K562 (cell line): Measurements from ENCODE around the gene RABGAP1L. TPM values are rescaled to one million over a fixed set of nuclear protein-coding genes. Genes with fewer than 3 reads are reported as not detected.

Source experiments
- CLOCK ChIP-seq: fragments of 250-450 bp; sonication (Bioruptor Pico); IDR thresholded peaks from 2 replicates; pipeline ENCODE4 v1.4.0; 2020; ENCODE audit warnings: mild to moderate bottlenecking, moderate library complexity, borderline replicate concordance
- E2F8 ChIP-seq: fragments of 450-650 bp; IDR thresholded peaks from 2 replicates; pipeline ENCODE4 v1.7.1; 2018; ENCODE audit warnings: mild to moderate bottlenecking, low read depth; ENCODE audit not compliant: partially characterized antibody
- E4F1 ChIP-seq: fragments of 250-450 bp; sonication (Bioruptor Pico); IDR thresholded peaks from 2 replicates; pipeline ENCODE4 v1.5.0; 2021; ENCODE audit warnings: mild to moderate bottlenecking, borderline replicate concordance
- FOXP4 ChIP-seq: sonication (generic); formaldehyde crosslinking; IDR thresholded peaks from 2 replicates; pipeline ENCODE4 v1.8.0; 2022; ENCODE audit warnings: mild to moderate bottlenecking, missing genetic modification reagents, borderline replicate concordance
- HDAC6 ChIP-seq: IDR thresholded peaks from 2 replicates; pipeline ENCODE4 v1.6.1; 2012; ENCODE audit warnings: low read depth, mild to moderate bottlenecking, control low read depth, inconsistent platforms, low read length, moderate library complexity
- KDM1A ChIP-seq, 2 experiments: fragments of 450-650 bp; IDR thresholded peaks; 2 replicates each; pipeline ENCODE4 v1.6.1; 2016; ENCODE audit warnings: mild to moderate bottlenecking in 2 of 2
- L3MBTL2 ChIP-seq: fragments of 450-650 bp; IDR thresholded peaks from 2 replicates; pipeline ENCODE4 v1.6.1; 2016; ENCODE audit warnings: mild to moderate bottlenecking, moderate library complexity
- MECOM ChIP-seq: fragments of 250-450 bp; sonication (Bioruptor Pico); IDR thresholded peaks from 2 replicates; pipeline ENCODE4 v1.8.0; 2022; ENCODE audit warnings: inconsistent platforms
- MEIS2 ChIP-seq: fragments of 450-650 bp; IDR thresholded peaks from 2 replicates; pipeline ENCODE4 v1.6.1; 2014; ENCODE audit warnings: mild to moderate bottlenecking; ENCODE audit not compliant: partially characterized antibody
- MXI1 ChIP-seq: IDR thresholded peaks from 2 replicates; pipeline ENCODE4 v1.6.1; 2011; ENCODE audit warnings: low read depth, mild to moderate bottlenecking, improper control_type of control experiment, low read length
- MYC ChIP-seq, 2 experiments: fragments of 250-450 bp in 1 of 2; sonication (Bioruptor Pico) in 1 of 2; IDR thresholded peaks; 2 replicates each; pipeline versions ENCODE4 v1.5.1 to v1.6.1; 2012 to 2021; ENCODE audit warnings: low read depth in 2 of 2, borderline replicate concordance in 1 of 2, improper control_type of control experiment in 1 of 2, low read length in 1 of 2, mild to moderate bottlenecking in 1 of 2, moderate library complexity in 1 of 2
- NCOA1 ChIP-seq: fragments of 450-650 bp; IDR thresholded peaks from 2 replicates; pipeline ENCODE4 v1.6.1; 2016; ENCODE audit warnings: low read depth
- SAFB ChIP-seq: fragments of 200-400 bp; formaldehyde crosslinking; IDR thresholded peaks from 2 replicates; pipeline ENCODE4 v1.6.1; 2017; ENCODE audit warnings: low read depth, low read length, borderline replicate concordance
- SMARCA4 ChIP-seq: fragments of 450-650 bp; IDR thresholded peaks from 2 replicates; pipeline ENCODE4 v1.6.1; 2016
- SREBF2 ChIP-seq: sonication (generic); formaldehyde crosslinking; IDR thresholded peaks from 2 replicates; pipeline ENCODE4 v1.4.0; 2020; ENCODE audit warnings: mild to moderate bottlenecking, missing genetic modification reagents
- SRSF7 ChIP-seq: fragments of 200-400 bp; formaldehyde crosslinking; optimal IDR thresholded peaks from 2 replicates; pipeline ENCODE3; 2017; ENCODE audit warnings: mild to moderate bottlenecking, low read depth, low read length
- SUPT5H ChIP-seq: fragments of 450-650 bp; IDR thresholded peaks from 2 replicates; pipeline ENCODE4 v1.6.1; 2016
- TAL1 ChIP-seq: fragments of 450-650 bp; IDR thresholded peaks from 2 replicates; pipeline ENCODE4 v1.6.1; 2016; ENCODE audit warnings: mild to moderate bottlenecking
- ZBTB8A ChIP-seq: fragments of 450-650 bp; IDR thresholded peaks from 2 replicates; pipeline ENCODE4 v1.6.1; 2018; ENCODE audit warnings: mild to moderate bottlenecking, moderate library complexity; ENCODE audit not compliant: partially characterized antibody
- ZEB2 ChIP-seq: fragments of 450-650 bp; IDR thresholded peaks from 2 replicates; pipeline ENCODE4 v1.6.1; 2016
- polyA plus RNA-seq, 8 experiments: library from polyadenylated mRNA; depleted of rRNA in 4 of 8; stranded (reverse) in 5 of 8; unstranded in 3 of 8; fragments of >200 nt; fragmentation: Nextera tagmentation in 2 of 8; fragmentation: Illumina TruSeq in 1 of 8; extraction: Ambion mirVana in 2 of 8; extraction: Trizol in 1 of 8; gene quantifications; 2 replicates each; pipeline versions ENCODE4 v1.2.1 to v1.2.3, GENCODE V29; 2011 to 2014; ENCODE audit warnings: inconsistent platforms in 1 of 8, missing spikeins in 1 of 8
- total RNA-seq, 7 experiments: library from RNA; depleted of rRNA in 6 of 7; stranded (reverse); fragments of >200 nt in 6 of 7; fragmentation: Illumina TruSeq in 2 of 7; extraction: Trizol in 2 of 7; gene quantifications; 2 replicates each; pipeline versions ENCODE4 v1.2.1 to v1.2.3, GENCODE V29; 2011 to 2021; ENCODE audit warnings: low replicate concordance in 1 of 7

RABGAP1L gene
- total and polyA plus RNA-seq, 9 of the 15 experiments (the other 6 are each of a cell fraction or from before 2014, with no cell fraction given): 16.5 to 44.9 (median 26.7) TPM

GRCh38 chr1:174791863-174792262 lies 632.5 kb downstream of the RABGAP1L start (continued):
- peak; percentile 66 for TF ChIP-seq MEIS2
- TF ChIP-seq SRSF7: no peak
- peak; percentile 30; the same call in 1 of the 2 replicates for TF ChIP-seq TAL1
- no peak for TF ChIP-seq ZBTB8A
- TF ChIP-seq FOXP4: no peak
- 0 out of 2 replicates have a peak, but pooled peaks have one; percentile 10 for TF ChIP-seq SMARCA4
- no peak for TF ChIP-seq SUPT5H
- TF ChIP-seq SAFB: no peak
- no peak for TF ChIP-seq L3MBTL2
- no peak for TF ChIP-seq MYC (IDR thresholded peaks at IDR 0.05; ENCODE audit: low read depth, low read length)
- no peak for TF ChIP-seq MYC (CRISPR knock-in tag; IDR thresholded peaks at IDR 0.05; ENCODE audit: borderline replicate concordance, low read depth)
- no peak for TF ChIP-seq MXI1
- no peak for TF ChIP-seq E4F1
- no peak for TF ChIP-seq NCOA1
- no peak for TF ChIP-seq E2F8
- TF ChIP-seq ZEB2: no peak
- no peak for TF ChIP-seq CLOCK
- no peak for TF ChIP-seq HDAC6
- TF ChIP-seq MECOM (CRISPR knock-in tag): peak; percentile 40; the same call in 1 of the 2 replicates
- TF ChIP-seq SREBF2 (CRISPR knock-in tag): no peak
- no peak for TF ChIP-seq KDM1A (IDR thresholded peaks at IDR 0.05)
